Neutrophil (primary cell): ENCODE measurements around the gene PPY.

Experiments used
- H3K27ac ChIP-seq: fragments of 200-600 bp; sonication (generic); 2 replicates; pipeline ENCODE4 v1.5.1; 2016; ENCODE audit warnings: mild to moderate bottlenecking, moderate library complexity
- H3K27me3 ChIP-seq: fragments of 200-600 bp; sonication (generic); 2 replicates; pipeline ENCODE4 v1.6.0; 2016; ENCODE audit warnings: mild to moderate bottlenecking
- H3K36me3 ChIP-seq: fragments of 200-600 bp; sonication (generic); 2 replicates; pipeline ENCODE4 v1.5.1; 2017
- H3K4me1 ChIP-seq, 2 experiments: fragments of 200-600 bp in 1 of 2; sonication (generic) in 1 of 2; 1 replicate in 1 of 2; 2 replicates in 1 of 2; pipeline versions ENCODE4 v1.5.1 to v1.6.1; 2013 to 2016; ENCODE audit warnings: low read depth in 1 of 2, low read length in 1 of 2, mild to moderate bottlenecking in 1 of 2, moderate library complexity in 1 of 2; ENCODE audit not compliant: control insufficient read depth in 1 of 2, insufficient read depth in 1 of 2
- H3K4me3 ChIP-seq, 2 experiments: fragments of 200-600 bp in 1 of 2; sonication (generic) in 1 of 2; 1 replicate in 1 of 2; 2 replicates in 1 of 2; pipeline ENCODE4 v1.5.1; 2013 to 2016; ENCODE audit warnings: low read depth in 1 of 2, low read length in 1 of 2, mild to moderate bottlenecking in 1 of 2, moderate library complexity in 1 of 2
- H3K9me3 ChIP-seq: fragments of 200-600 bp; sonication (generic); 2 replicates; pipeline ENCODE4 v1.5.1; 2016
- TF ChIP-seq, protein P1 (sequence below): fragments of 200-600 bp; sonication (generic); IDR thresholded peaks from 2 replicates; pipeline ENCODE4 v1.5.1; 2016; ENCODE audit warnings: antibody characterized with exemption

PPY gene

DNA sequence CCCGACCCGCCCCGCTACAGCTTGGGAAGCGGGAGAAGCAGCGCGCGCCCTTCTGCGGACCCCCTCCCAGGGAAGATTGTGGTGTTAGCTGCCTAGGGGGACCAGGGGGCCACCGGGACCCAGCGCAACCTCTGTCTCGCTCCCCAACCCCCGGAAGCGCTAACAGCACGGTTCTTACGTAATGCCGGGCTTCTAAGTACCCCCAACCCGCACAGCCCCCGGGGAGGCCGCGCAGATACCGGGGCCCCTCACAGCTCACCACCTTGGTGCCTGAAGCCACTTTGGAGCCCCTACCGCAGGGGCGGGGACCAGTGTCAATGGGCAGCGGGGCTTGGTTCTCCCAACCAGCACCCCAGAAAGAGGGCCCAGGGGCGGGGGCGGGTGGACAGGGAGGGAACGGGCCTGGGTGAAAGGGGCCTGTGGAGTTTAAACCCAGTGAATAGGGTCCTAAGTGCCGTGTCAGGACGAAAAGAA is 35.3 kb downstream of the PPY start:
- TF ChIP-seq, protein P1, sequence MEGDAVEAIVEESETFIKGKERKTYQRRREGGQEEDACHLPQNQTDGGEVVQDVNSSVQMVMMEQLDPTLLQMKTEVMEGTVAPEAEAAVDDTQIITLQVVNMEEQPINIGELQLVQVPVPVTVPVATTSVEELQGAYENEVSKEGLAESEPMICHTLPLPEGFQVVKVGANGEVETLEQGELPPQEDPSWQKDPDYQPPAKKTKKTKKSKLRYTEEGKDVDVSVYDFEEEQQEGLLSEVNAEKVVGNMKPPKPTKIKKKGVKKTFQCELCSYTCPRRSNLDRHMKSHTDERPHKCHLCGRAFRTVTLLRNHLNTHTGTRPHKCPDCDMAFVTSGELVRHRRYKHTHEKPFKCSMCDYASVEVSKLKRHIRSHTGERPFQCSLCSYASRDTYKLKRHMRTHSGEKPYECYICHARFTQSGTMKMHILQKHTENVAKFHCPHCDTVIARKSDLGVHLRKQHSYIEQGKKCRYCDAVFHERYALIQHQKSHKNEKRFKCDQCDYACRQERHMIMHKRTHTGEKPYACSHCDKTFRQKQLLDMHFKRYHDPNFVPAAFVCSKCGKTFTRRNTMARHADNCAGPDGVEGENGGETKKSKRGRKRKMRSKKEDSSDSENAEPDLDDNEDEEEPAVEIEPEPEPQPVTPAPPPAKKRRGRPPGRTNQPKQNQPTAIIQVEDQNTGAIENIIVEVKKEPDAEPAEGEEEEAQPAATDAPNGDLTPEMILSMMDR: no peak
- Histone ChIP-seq H3K4me3 (no peak overlapping the region), H3K36me3 (no peaks in the 10 kb centered on the region), H3K27ac (no peak overlapping the region), H3K4me1 (no peaks in the 10 kb centered on the region), H3K27me3 (peaks cover 92% of the 10 kb centered on the region), H3K9me3 (no peaks in the 10 kb centered on the region)

DNA sequence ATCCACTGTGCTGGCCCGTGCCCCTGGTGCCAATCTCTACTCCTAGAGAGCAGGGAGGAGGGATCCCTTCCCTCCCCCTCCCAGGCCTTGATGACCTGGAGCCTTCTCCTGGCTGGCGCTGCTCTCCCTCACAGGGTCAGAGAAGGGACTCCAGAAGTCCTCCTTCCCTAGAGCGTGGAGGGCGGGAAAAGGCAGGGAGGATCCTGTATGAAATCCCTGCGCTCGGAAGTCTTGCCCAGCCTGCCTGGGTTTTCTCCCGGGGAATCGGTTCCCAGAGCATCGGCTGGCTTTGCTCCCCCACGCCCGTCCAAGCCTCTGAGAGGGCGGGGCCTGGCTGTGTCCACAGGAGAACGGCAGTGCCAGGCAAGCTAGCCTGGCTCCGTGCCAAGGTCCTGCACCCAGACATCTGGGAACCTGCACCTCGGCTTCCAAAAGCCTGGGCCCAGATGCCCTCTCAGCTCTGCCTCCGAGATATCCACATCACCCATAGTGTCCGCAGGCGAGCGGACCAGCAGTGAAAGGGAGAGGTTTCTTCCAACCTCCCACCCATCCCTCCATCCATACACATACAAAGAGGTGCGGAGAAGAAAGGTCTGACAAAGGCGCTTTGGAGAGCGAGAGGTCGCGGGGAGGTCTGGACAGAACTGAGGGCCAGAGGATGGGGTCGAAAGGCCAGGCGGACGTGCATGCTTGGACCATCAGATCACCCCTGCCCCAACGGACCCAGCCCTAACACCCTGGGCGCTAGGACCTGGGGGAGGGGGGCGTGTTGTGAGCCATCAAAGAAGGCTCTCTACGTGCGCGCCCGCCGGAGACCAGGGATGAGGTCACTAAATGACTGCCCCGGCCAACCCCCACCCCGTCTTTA is 36.1 kb downstream of the PPY start:
- Histone ChIP-seq H3K27me3 (peaks cover 92% of the 10 kb centered on the region), H3K9me3 (no peaks in the 10 kb centered on the region), H3K36me3 (no peaks in the 10 kb centered on the region), H3K4me1 (no peaks in the 10 kb centered on the region), H3K4me3 (no peak overlapping the region), H3K27ac (no peak overlapping the region)
- TF ChIP-seq, protein P1: no peak

DNA sequence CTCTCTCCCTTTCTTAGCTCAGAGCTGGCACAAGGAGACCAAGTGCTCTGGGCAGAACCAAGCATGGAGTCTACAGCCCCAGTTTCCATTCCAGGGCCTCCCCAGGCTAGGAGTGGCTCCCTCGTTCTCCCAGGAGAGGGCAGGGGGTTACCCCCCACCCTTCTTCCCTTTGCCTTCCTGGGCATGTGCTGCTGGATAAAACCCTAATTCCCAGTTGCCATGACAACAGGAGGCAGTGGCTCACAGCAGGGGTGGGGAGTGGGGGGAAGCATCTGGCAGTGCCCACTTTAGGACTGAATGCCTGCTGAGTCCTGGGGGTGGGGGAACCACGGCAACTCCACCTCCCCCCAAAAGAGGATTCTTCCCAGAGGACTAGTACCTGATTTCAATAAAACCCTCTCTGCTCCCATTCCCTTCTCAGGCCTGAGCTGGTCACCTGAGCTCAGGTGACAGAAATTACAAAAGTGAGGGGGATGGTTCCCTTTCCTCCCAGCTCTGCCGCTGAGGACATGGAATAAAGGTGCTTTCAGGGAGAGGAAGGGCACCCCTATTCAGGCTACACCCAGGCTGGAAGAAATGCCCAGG is 36.8 kb downstream of the PPY start:
- no peak overlapping the region for H3K4me3 ChIP-seq

DNA sequence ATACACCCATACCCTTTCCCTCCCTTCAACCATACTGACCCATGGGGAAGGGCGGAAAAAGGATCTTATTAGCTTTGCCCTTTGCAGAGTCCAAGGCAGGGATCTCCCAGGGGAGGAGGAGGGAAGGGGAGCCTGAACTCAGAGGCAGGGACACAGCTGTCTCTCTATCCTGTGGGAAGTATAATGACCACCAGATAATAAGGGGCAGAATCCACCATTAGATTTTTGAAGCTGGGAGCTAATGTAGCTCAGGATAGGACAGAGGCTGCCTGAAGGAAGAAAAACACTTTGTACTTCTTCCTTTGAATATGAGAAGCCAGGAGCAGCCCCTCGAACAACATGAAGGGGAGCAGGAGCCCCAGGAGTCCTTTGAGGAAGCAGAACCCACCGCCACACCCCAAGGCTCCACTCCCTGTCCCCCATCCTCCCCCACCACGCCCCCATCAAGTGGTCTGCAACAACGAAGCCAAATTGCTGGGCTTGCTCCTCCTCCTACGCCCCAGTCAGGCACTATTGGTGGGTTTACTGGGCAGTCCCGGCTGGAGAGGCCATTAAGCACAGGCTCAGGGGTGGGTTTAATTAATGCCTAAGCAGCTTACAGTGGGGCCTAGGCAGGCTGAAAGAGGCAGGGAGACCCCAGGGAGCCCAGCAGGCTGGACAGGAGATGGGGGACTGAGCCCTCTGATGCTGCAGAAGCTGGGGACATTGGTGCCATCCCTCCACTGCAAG is 40.3 kb downstream of the PPY start:
- H3K36me3 ChIP-seq: no peaks in the 10 kb centered on the region
- TF ChIP-seq, protein P1: no peak
- H3K4me1 ChIP-seq: peaks cover 7 to 12% of the 10 kb centered on the region in 2 experiments
- H3K27me3 ChIP-seq: peaks cover 89% of the 10 kb centered on the region
- H3K9me3 ChIP-seq: no peaks in the 10 kb centered on the region
- no peak overlapping the region for H3K4me3 ChIP-seq
- no peak overlapping the region for H3K27ac ChIP-seq

More for the DNA sequence above, 36.8 kb downstream of the PPY start:
- H3K36me3 ChIP-seq: no peaks in the 10 kb centered on the region
- peaks cover 94% of the 10 kb centered on the region for H3K27me3 ChIP-seq
- H3K27ac ChIP-seq: no peak overlapping the region
- no peaks in the 10 kb centered on the region for H3K9me3 ChIP-seq
- H3K4me1 ChIP-seq: peaks cover 5 to 6% of the 10 kb centered on the region in 2 experiments
- TF ChIP-seq, protein P1: no peak

DNA sequence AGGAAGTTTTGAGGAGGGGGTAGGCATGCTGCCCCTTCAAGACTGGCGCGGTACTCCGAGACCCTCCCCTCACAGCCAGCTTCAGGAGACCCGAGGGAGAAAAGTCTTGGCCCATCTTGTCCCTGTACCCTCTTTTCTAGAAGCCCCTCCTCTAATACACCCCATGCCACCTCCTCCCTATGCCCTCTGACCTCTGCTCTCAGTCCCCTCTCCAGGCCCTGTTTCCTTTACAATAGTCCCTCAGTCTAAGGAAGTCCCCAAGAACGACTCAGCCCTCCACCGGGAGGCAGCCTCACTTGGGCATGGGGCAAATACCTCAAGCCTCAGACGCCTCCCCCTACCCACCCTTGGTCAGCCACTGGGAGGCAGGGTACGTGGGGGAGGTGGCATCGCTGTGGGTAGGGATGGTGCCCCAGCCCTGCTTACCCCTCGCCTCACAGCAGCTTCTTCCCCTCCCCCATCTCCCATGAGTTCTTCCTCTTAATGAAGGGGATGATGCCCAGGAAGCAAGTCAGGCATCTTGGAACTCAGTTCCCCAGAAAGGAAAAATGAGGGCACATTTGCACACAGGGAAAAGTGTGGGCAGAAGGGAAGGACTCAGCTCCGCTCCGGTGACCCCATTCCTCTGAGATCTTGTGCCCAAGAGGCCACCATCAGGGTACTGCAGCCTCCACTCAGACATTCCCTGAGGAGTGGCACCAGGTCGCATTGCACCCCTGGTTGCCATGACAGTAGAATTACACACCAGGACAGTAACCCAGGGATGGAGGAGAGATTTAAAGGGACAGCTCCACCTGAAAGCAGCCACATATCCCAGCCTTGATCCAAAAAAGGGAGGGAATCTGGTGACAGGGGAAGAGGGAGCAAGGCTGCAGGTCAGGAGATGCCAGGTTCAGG is 41.2 kb downstream of the PPY start:
- peaks cover 89% of the 10 kb centered on the region for H3K27me3 ChIP-seq

More for the DNA sequence above, 41.2 kb downstream of the PPY start:
- Histone ChIP-seq H3K27ac (no peak overlapping the region), H3K4me1 (peaks cover 7 to 12% of the 10 kb centered on the region in 2 experiments), H3K36me3 (no peaks in the 10 kb centered on the region), H3K4me3 (peak overlapping the region; percentile 25 to 29), H3K9me3 (no peaks in the 10 kb centered on the region)
- TF ChIP-seq, protein P1: no peak
